GM12891 (cell line): Measurements from ENCODE around the gene AOC1.

Experiments used
- POLR2A ChIP-seq: IDR thresholded peaks from 2 replicates; pipeline ENCODE4 v1.6.1; 2011; ENCODE audit warnings: low read depth, low read length, control low read depth
- POLR2AphosphoS5 ChIP-seq: IDR thresholded peaks from 2 replicates; pipeline ENCODE4 v1.6.1; 2011; ENCODE audit warnings: low read depth, low read length, control low read depth

DNA sequence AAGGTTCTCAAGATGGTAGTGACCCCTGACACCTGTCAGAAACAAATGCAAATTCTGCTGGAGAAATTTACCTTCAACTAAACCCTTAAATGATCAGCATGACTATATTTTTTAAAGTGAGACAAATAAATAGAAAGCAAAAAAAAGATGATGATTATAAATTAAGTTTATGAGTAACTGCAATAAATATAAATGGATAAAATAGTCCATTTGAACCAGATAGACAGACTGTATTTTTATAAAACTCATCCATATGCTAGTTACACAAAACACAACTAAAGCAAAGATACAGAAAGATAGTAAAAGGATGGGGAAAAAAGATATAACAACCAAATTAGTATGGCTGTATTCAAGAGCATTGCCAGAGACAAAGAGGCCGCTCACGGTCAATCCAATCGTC, 45.9 kb upstream of the AOC1 start:
- TF ChIP-seq POLR2A (no peak), POLR2AphosphoS5 (no peak)
